Mesendoderm (in vitro differentiated cells): ENCODE results near the gene RBM23.

Experiments
- DNase-seq: peaks from one replicate; pipeline ENCODE4 v3.0.0; 2013
- H2AK5ac ChIP-seq: 2 replicates; pipeline ENCODE4 v1.6.1; 2013; ENCODE audit warnings: low read length, inconsistent platforms
- H2BK120ac ChIP-seq: 2 replicates; pipeline ENCODE4 v1.6.1; 2013; ENCODE audit warnings: low read depth, mild to moderate bottlenecking, low read length, moderate library complexity, mixed read lengths
- H2BK15ac ChIP-seq: replicated peaks from 2 replicates; pipeline ENCODE4 v1.6.1; 2013; ENCODE audit warnings: low read depth, mild to moderate bottlenecking, moderate library complexity
- H2BK5ac ChIP-seq: 2 replicates; pipeline ENCODE4 v1.6.1; 2013; ENCODE audit warnings: low read length, inconsistent platforms
- H3K18ac ChIP-seq: 2 replicates; pipeline ENCODE4 v1.6.1; 2013; ENCODE audit warnings: mild to moderate bottlenecking, low read length, mixed read lengths
- H3K23ac ChIP-seq: one replicate; pipeline ENCODE4 v1.6.1; 2013; ENCODE audit warnings: low read length
- H3K27ac ChIP-seq: 2 replicates; pipeline ENCODE4 v1.5.1; 2013; ENCODE audit warnings: low read depth, mild to moderate bottlenecking, inconsistent platforms, low read length, moderate library complexity
- H3K27me3 ChIP-seq: 2 replicates; pipeline ENCODE4 v1.6.1; 2013; ENCODE audit warnings: low read length, control low read depth, mild to moderate bottlenecking, inconsistent platforms; ENCODE audit not compliant: insufficient read depth, poor library complexity
- H3K36me3 ChIP-seq: 2 replicates; pipeline ENCODE4 v1.6.1; 2013; ENCODE audit warnings: low read length, inconsistent platforms; ENCODE audit not compliant: control insufficient read depth, insufficient read depth
- H3K4ac ChIP-seq: one replicate; pipeline ENCODE4 v1.6.1; 2013; ENCODE audit warnings: low read depth, mild to moderate bottlenecking, low read length, moderate library complexity
- H3K4me1 ChIP-seq: 2 replicates; pipeline ENCODE4 v1.6.1; 2013; ENCODE audit warnings: low read depth, low read length, inconsistent platforms; ENCODE audit not compliant: control insufficient read depth
- H3K4me2 ChIP-seq: 2 replicates; pipeline ENCODE4 v1.6.1; 2013; ENCODE audit warnings: low read length
- H3K4me3 ChIP-seq: 2 replicates; pipeline ENCODE4 v1.5.1; 2013; ENCODE audit warnings: mild to moderate bottlenecking, low read length
- H3K56ac ChIP-seq: one replicate; pipeline ENCODE4 v1.6.1; 2013; ENCODE audit warnings: low read length
- H3K79me1 ChIP-seq: 2 replicates; pipeline ENCODE4 v1.6.1; 2013; ENCODE audit warnings: low read length, inconsistent platforms
- H3K79me2 ChIP-seq: 2 replicates; pipeline ENCODE4 v1.6.1; 2013; ENCODE audit warnings: mild to moderate bottlenecking, low read length; ENCODE audit not compliant: control insufficient read depth, insufficient read depth
- H3K9ac ChIP-seq: 2 replicates; pipeline ENCODE4 v1.6.1; 2013; ENCODE audit warnings: low read length, inconsistent platforms
- H4K5ac ChIP-seq: one replicate; pipeline ENCODE4 v1.6.1; 2013; ENCODE audit warnings: low read length
- H4K8ac ChIP-seq: one replicate; pipeline ENCODE4 v1.6.1; 2013; ENCODE audit warnings: low read depth, mild to moderate bottlenecking, control low read depth, low read length, moderate library complexity
- WGBS: extraction: QIAGEN DNeasy Blood & Tissue Kit; methylation state at CpG from one replicate; pipeline ENCODE4 v1.1.7; 2013; ENCODE audit warnings: low lambda C conversion rate, missing lambda C conversion rate; ENCODE audit not compliant: insufficient coverage; ENCODE audit errors: extremely low coverage; 5-methylcytosine and 5-hydroxymethylcytosine counted together

The RBM23 gene

GRCh38 chr14:22877000-22877501 lies 41.9 kb downstream of the RBM23 start:
- Histone ChIP-seq H3K56ac (no peak overlapping the region), H3K4ac (no peak overlapping the region), H4K8ac (no peak overlapping the region), H3K23ac (no peak overlapping the region), H3K4me1 (no peaks in the 10 kb centered on the region), H4K5ac (no peak overlapping the region), H2BK120ac (no peak overlapping the region), H3K4me3 (no peak overlapping the region), H3K27me3 (no peaks in the 10 kb centered on the region), H2BK15ac (no peak overlapping the region), H3K79me1 (peaks cover 2% of the 10 kb centered on the region), H2BK5ac (no peak overlapping the region), H2AK5ac (no peak overlapping the region), H3K27ac (no peak overlapping the region), H3K18ac (no peak overlapping the region), H3K9ac (no peak overlapping the region), H3K36me3 (peaks cover 10% of the 10 kb centered on the region), H3K4me2 (no peak overlapping the region), H3K79me2 (no peaks in the 10 kb centered on the region)
- no CpG with 5 or more reads among the region's 22 CpGs for WGBS
- DNase-seq = no peak

GRCh38 chr14:22875748-22876319 lies 43.1 kb downstream of the RBM23 start:
- Histone ChIP-seq H2AK5ac (no peak overlapping the region), H3K4ac (no peak overlapping the region), H3K36me3 (peaks cover 10% of the 10 kb centered on the region), H3K79me2 (no peaks in the 10 kb centered on the region), H2BK5ac (no peak overlapping the region), H4K5ac (no peak overlapping the region), H3K4me3 (no peak overlapping the region), H3K18ac (no peak overlapping the region), H2BK120ac (no peak overlapping the region), H3K27ac (no peak overlapping the region), H3K56ac (no peak overlapping the region), H3K4me1 (no peaks in the 10 kb centered on the region), H3K9ac (no peak overlapping the region), H3K27me3 (no peaks in the 10 kb centered on the region), H3K23ac (no peak overlapping the region), H2BK15ac (no peak overlapping the region), H3K4me2 (no peak overlapping the region), H3K79me1 (peaks cover 2% of the 10 kb centered on the region), H4K8ac (no peak overlapping the region)
- no CpG with 5 or more reads among the region's 20 CpGs for WGBS
- DNase-seq = no peak

- peaks cover 10% of the 10 kb centered on the region for H3K36me3 ChIP-seq
- no peak overlapping the region for H3K27ac ChIP-seq
- no peak overlapping the region for H4K8ac ChIP-seq
- WGBS = no CpG with 5 or more reads among the region's 15 CpGs
- no peak overlapping the region for H4K5ac ChIP-seq
- H3K23ac ChIP-seq = no peak overlapping the region
- no peak overlapping the region for H3K56ac ChIP-seq
- no peak overlapping the region for H3K18ac ChIP-seq
- H3K27me3 ChIP-seq = no peaks in the 10 kb centered on the region
- H3K9ac ChIP-seq = no peak overlapping the region
- H3K4me3 ChIP-seq = no peak overlapping the region
- no peak for DNase-seq
- no peak overlapping the region for H3K4ac ChIP-seq
- H3K79me1 ChIP-seq = peaks cover 2% of the 10 kb centered on the region
- no peak overlapping the region for H2BK15ac ChIP-seq
- H3K4me1 ChIP-seq = no peaks in the 10 kb centered on the region
- no peak overlapping the region for H2BK5ac ChIP-seq
- H2AK5ac ChIP-seq = no peak overlapping the region
- H3K4me2 ChIP-seq = no peak overlapping the region
- H3K79me2 ChIP-seq = no peaks in the 10 kb centered on the region
- H2BK120ac ChIP-seq = no peak overlapping the region
These were observed 43.8 kb downstream of the RBM23 start for GRCh38 chr14:22875003-22875747.

- Histone ChIP-seq H3K27ac (no peak overlapping the region), H3K36me3 (peaks cover 9% of the 10 kb centered on the region), H3K27me3 (no peaks in the 10 kb centered on the region), H3K18ac (no peak overlapping the region), H3K4ac (no peak overlapping the region), H3K4me1 (no peaks in the 10 kb centered on the region), H3K4me2 (peak overlapping the region; percentile 23), H4K8ac (no peak overlapping the region), H2BK120ac (no peak overlapping the region), H2BK5ac (no peak overlapping the region), H3K23ac (no peak overlapping the region), H3K56ac (peak overlapping the region; percentile 66), H2BK15ac (no peak overlapping the region), H3K79me2 (no peaks in the 10 kb centered on the region), H3K79me1 (peaks cover 2% of the 10 kb centered on the region), H4K5ac (no peak overlapping the region), H3K4me3 (peak overlapping the region; percentile 5), H2AK5ac (no peak overlapping the region), H3K9ac (peak overlapping the region; percentile 62)
- no peak for DNase-seq
- no CpG with 5 or more reads among the region's 10 CpGs for WGBS
These were observed 46.0 kb downstream of the RBM23 start for GRCh38 chr14:22872833-22873520.

GRCh38 chr14:22872033-22872832 lies 46.7 kb downstream of the RBM23 start:
- H3K56ac ChIP-seq = peak overlapping the region; percentile 96
- peaks cover 9% of the 10 kb centered on the region for H3K36me3 ChIP-seq
- peaks cover 2% of the 10 kb centered on the region for H3K79me1 ChIP-seq
- H3K27me3 ChIP-seq = no peaks in the 10 kb centered on the region
- H2BK15ac ChIP-seq = peak overlapping the region; percentile 61
- peak; percentile 97 for DNase-seq
- peak overlapping the region; percentile 94 for H3K4me3 ChIP-seq
- peak overlapping the region; percentile 77 for H3K4me2 ChIP-seq
- H3K79me2 ChIP-seq = no peaks in the 10 kb centered on the region
- H3K4me1 ChIP-seq = no peaks in the 10 kb centered on the region
- H2BK120ac ChIP-seq = peak overlapping the region; percentile 56
- peak overlapping the region; percentile 43 for H4K8ac ChIP-seq
- peak overlapping the region; percentile 95 for H3K4ac ChIP-seq
- H3K18ac ChIP-seq = peak overlapping the region; percentile 97
- no peak overlapping the region for H4K5ac ChIP-seq
- peak overlapping the region; percentile 90 for H2BK5ac ChIP-seq
- WGBS = no CpG with 5 or more reads among the region's 45 CpGs
- H3K23ac ChIP-seq = peak overlapping the region; percentile 89
- no peak overlapping the region for H2AK5ac ChIP-seq
- H3K27ac ChIP-seq = peak overlapping the region; percentile 99
- peak overlapping the region; percentile 97 for H3K9ac ChIP-seq
